HEK293 (cell line): ENCODE results near the gene KANSL2.
A peak's percentile ranks its signal among the peaks of the same experiment; 100 is the strongest.

Source experiments
- GLI4 ChIP-seq: fragments of 450-650 bp; formaldehyde crosslinking; IDR thresholded peaks from 2 replicates; pipeline ENCODE4 v1.5.1; 2016; ENCODE audit warnings: missing biosample characterization, missing genetic modification characterization
- HOXC10 ChIP-seq: sonication (generic); formaldehyde crosslinking; IDR thresholded peaks from 2 replicates; pipeline ENCODE4 v1.8.1; 2023; ENCODE audit warnings: mild to moderate bottlenecking, missing genetic modification reagents
- KLF10 ChIP-seq: fragments of 450-650 bp; IDR thresholded peaks from 2 replicates; pipeline ENCODE4 v1.5.1; 2018; ENCODE audit warnings: missing biosample characterization, mild to moderate bottlenecking, missing genetic modification characterization
- KLF9 ChIP-seq: fragments of 450-650 bp; formaldehyde crosslinking; IDR thresholded peaks from 2 replicates; pipeline ENCODE4 v1.5.1; 2016; ENCODE audit warnings: missing biosample characterization, missing genetic modification characterization, low read depth
- MEIS1 ChIP-seq: sonication (generic); formaldehyde crosslinking; IDR thresholded peaks from 2 replicates; pipeline ENCODE4 v1.8.1; 2022; ENCODE audit warnings: missing genetic modification reagents, mild to moderate bottlenecking, borderline replicate concordance
- MYNN ChIP-seq: fragments of 450-650 bp; formaldehyde crosslinking; IDR thresholded peaks from 2 replicates; pipeline ENCODE4 v1.5.1; 2016; ENCODE audit warnings: missing biosample characterization, missing genetic modification characterization, borderline replicate concordance
- SP2 ChIP-seq: fragments of 450-650 bp; formaldehyde crosslinking; IDR thresholded peaks from 2 replicates; pipeline ENCODE4 v1.5.1; 2016; ENCODE audit warnings: missing biosample characterization, missing genetic modification characterization
- TRIM28 ChIP-seq: IDR thresholded peaks from 2 replicates; pipeline ENCODE4 v1.6.1; 2011; ENCODE audit warnings: low read length, control low read depth, borderline replicate concordance
- TSHZ1 ChIP-seq: fragments of 450-650 bp; formaldehyde crosslinking; IDR thresholded peaks from 2 replicates; pipeline ENCODE4 v1.5.1; 2016; ENCODE audit warnings: missing biosample characterization, missing genetic modification characterization, borderline replicate concordance
- YY2 ChIP-seq: fragments of 450-650 bp; formaldehyde crosslinking; IDR thresholded peaks from 2 replicates; pipeline ENCODE4 v1.5.1; 2016; ENCODE audit warnings: missing biosample characterization, missing genetic modification characterization
- ZBTB11 ChIP-seq: fragments of 450-650 bp; formaldehyde crosslinking; conservative IDR thresholded peaks from 2 replicates; pipeline ENCODE4 v1.5.1; 2016; ENCODE audit warnings: low read depth, missing biosample characterization, missing genetic modification characterization
- ZNF121 ChIP-seq: fragments of 450-650 bp; formaldehyde crosslinking; IDR thresholded peaks from 2 replicates; pipeline ENCODE4 v1.5.1; 2016; ENCODE audit warnings: missing biosample characterization, missing genetic modification characterization
- ZNF18 ChIP-seq: fragments of 450-650 bp; formaldehyde crosslinking; IDR thresholded peaks from 2 replicates; pipeline ENCODE4 v1.5.1; 2016; ENCODE audit warnings: missing biosample characterization, missing genetic modification characterization
- ZNF19 ChIP-seq: fragments of 450-650 bp; formaldehyde crosslinking; IDR thresholded peaks from 2 replicates; pipeline ENCODE4; 2016; ENCODE audit warnings: missing biosample characterization, missing genetic modification characterization, low read depth
- ZNF2 ChIP-seq: fragments of 450-650 bp; formaldehyde crosslinking; IDR thresholded peaks from 2 replicates; pipeline ENCODE4 v1.5.1; 2016; ENCODE audit warnings: missing biosample characterization, missing genetic modification characterization
- ZNF223 ChIP-seq: fragments of 450-650 bp; formaldehyde crosslinking; IDR thresholded peaks from 2 replicates; pipeline ENCODE4 v1.5.1; 2016; ENCODE audit warnings: missing biosample characterization, missing genetic modification characterization
- ZNF248 ChIP-seq: fragments of 450-650 bp; formaldehyde crosslinking; IDR thresholded peaks from 2 replicates; pipeline ENCODE4 v1.5.1; 2017; ENCODE audit warnings: missing biosample characterization, missing genetic modification characterization
- ZNF324 ChIP-seq: fragments of 450-650 bp; formaldehyde crosslinking; IDR thresholded peaks from 2 replicates; pipeline ENCODE4 v1.5.1; 2016; ENCODE audit warnings: missing biosample characterization, missing genetic modification characterization
- ZNF394 ChIP-seq: fragments of 450-650 bp; formaldehyde crosslinking; IDR thresholded peaks from 2 replicates; pipeline ENCODE4 v1.5.1; 2016; ENCODE audit warnings: missing biosample characterization, missing genetic modification characterization, mild to moderate bottlenecking, moderate library complexity, borderline replicate concordance
- ZNF48 ChIP-seq: fragments of 450-650 bp; formaldehyde crosslinking; IDR thresholded peaks from 2 replicates; pipeline ENCODE4 v1.5.1; 2016; ENCODE audit warnings: missing biosample characterization, missing genetic modification characterization
- ZNF571 ChIP-seq: fragments of 450-650 bp; formaldehyde crosslinking; IDR thresholded peaks from 2 replicates; pipeline ENCODE4 v1.5.0; 2017; ENCODE audit warnings: missing biosample characterization, missing genetic modification characterization
- ZNF585B ChIP-seq: fragments of 450-650 bp; formaldehyde crosslinking; IDR thresholded peaks from 2 replicates; pipeline ENCODE4 v1.5.1; 2016; ENCODE audit warnings: missing biosample characterization, missing genetic modification characterization
- ZNF624 ChIP-seq: fragments of 450-650 bp; formaldehyde crosslinking; IDR thresholded peaks from 2 replicates; pipeline ENCODE4 v1.5.1; 2017; ENCODE audit warnings: missing biosample characterization, missing genetic modification characterization
- ZNF704 ChIP-seq: fragments of 450-650 bp; formaldehyde crosslinking; IDR thresholded peaks from 2 replicates; pipeline ENCODE4 v1.5.1; 2016; ENCODE audit warnings: missing biosample characterization, missing genetic modification characterization
- ZNF707 ChIP-seq: fragments of 450-650 bp; formaldehyde crosslinking; IDR thresholded peaks from 2 replicates; pipeline ENCODE4 v1.5.1; 2016; ENCODE audit warnings: missing biosample characterization, missing genetic modification characterization
- ZNF843 ChIP-seq: fragments of 450-650 bp; formaldehyde crosslinking; IDR thresholded peaks from 2 replicates; pipeline ENCODE4 v1.5.1; 2016; ENCODE audit warnings: missing biosample characterization, missing genetic modification characterization
- ZXDB ChIP-seq: fragments of 450-650 bp; formaldehyde crosslinking; IDR thresholded peaks from 2 replicates; pipeline ENCODE4 v1.5.1; 2016; ENCODE audit warnings: missing biosample characterization, missing genetic modification characterization
- TF ChIP-seq, protein P1 (sequence below): IDR thresholded peaks from 2 replicates; pipeline ENCODE4 v1.6.1; 2011; ENCODE audit warnings: mild to moderate bottlenecking, low read depth, low read length, borderline replicate concordance

KANSL2 gene

GRCh38 chr12:48716493-48717251, 34.6 kb upstream of the KANSL2 start, which contains the start of gene CCNT1 (continued):
- peak; percentile 98 for TF ChIP-seq ZBTB11 (tag by site-specific recombination)
- TF ChIP-seq ZNF324 (tag by site-specific recombination), result peak; percentile 95
- TF ChIP-seq ZNF394 (tag by site-specific recombination), result peak; percentile 81; the same call in 1 of the 2 replicates
- TF ChIP-seq KLF9, result peak; percentile 70
- TF ChIP-seq GLI4 (tag by site-specific recombination), result peak; percentile 60; the same call in 1 of the 2 replicates
- peak; percentile 58; the same call in 1 of the 2 replicates for TF ChIP-seq MYNN
- TF ChIP-seq ZNF121 (tag by site-specific recombination), result peak; percentile 34; the same call in 1 of the 2 replicates
- peak; percentile 42; the same call in 1 of the 2 replicates for TF ChIP-seq TSHZ1 (tag by site-specific recombination)
- peak; percentile 89; the same call in 1 of the 2 replicates for TF ChIP-seq TRIM28
- no peak for TF ChIP-seq ZNF704 (tag by site-specific recombination)
- TF ChIP-seq ZNF707 (tag by site-specific recombination), result no peak
- TF ChIP-seq ZNF248 (tag by site-specific recombination), result no peak
- TF ChIP-seq HOXC10 (CRISPR knock-in tag), result no peak
- no peak; the same call in 1 of the 2 replicates for TF ChIP-seq ZNF624 (tag by site-specific recombination)
- no peak; the same call in 1 of the 2 replicates for TF ChIP-seq ZNF843 (tag by site-specific recombination)
- peak; percentile 94 for TF ChIP-seq SP2 (tag by site-specific recombination)
- TF ChIP-seq MEIS1 (CRISPR knock-in tag), result no peak
- TF ChIP-seq ZNF223 (tag by site-specific recombination), result no peak
- peak; percentile 77 for TF ChIP-seq YY2 (tag by site-specific recombination)
- no peak for TF ChIP-seq ZNF48 (tag by site-specific recombination)
- 0 out of 2 replicates have a peak, but pooled peaks have one; percentile 28 for TF ChIP-seq ZNF18
- no peak for TF ChIP-seq ZNF19 (tag by site-specific recombination)
- TF ChIP-seq, protein P1, sequence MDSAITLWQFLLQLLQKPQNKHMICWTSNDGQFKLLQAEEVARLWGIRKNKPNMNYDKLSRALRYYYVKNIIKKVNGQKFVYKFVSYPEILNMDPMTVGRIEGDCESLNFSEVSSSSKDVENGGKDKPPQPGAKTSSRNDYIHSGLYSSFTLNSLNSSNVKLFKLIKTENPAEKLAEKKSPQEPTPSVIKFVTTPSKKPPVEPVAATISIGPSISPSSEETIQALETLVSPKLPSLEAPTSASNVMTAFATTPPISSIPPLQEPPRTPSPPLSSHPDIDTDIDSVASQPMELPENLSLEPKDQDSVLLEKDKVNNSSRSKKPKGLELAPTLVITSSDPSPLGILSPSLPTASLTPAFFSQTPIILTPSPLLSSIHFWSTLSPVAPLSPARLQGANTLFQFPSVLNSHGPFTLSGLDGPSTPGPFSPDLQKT, result no peak
- TF ChIP-seq KLF10, result peak; percentile 41; the same call in 1 of the 2 replicates
- TF ChIP-seq ZXDB (tag by site-specific recombination), result peak; percentile 97
- TF ChIP-seq ZNF585B (tag by site-specific recombination), result no peak
- no peak for TF ChIP-seq ZNF571 (tag by site-specific recombination)
- TF ChIP-seq ZNF2, result peak; percentile 79
